ENCODE measurements around the gene ADK. TPM values are rescaled to one million over a fixed set of nuclear protein-coding genes. Genes with fewer than 3 reads are reported as not detected.

The ADK gene
- total RNA-seq, 1 donor = 18.3 TPM

GRCh38 chr10:74231375-74231774, 80.4 kb downstream of the ADK start:
- DNase-seq (ENCODE audit: low read depth in 2 of 3, low spot score in 2 of 3) = no peak

- no peak for DNase-seq (ENCODE audit: low read depth in 2 of 3, low spot score in 2 of 3)
Measured at GRCh38 chr10:74233281-74233680, 82.3 kb downstream of the ADK start.

- DNase-seq (ENCODE audit: low read depth in 2 of 3, low spot score in 2 of 3) = peak in 1 of 3 donors; percentile 21
Measured at GRCh38 chr10:74234569-74234968, 83.5 kb downstream of the ADK start.

GRCh38 chr10:74238031-74238431, 87.0 kb downstream of the ADK start:
- DNase-seq (ENCODE audit: low read depth in 2 of 3, low spot score in 2 of 3) = peak in 2 of 3 donors; percentile 42 to 59

- DNase-seq (ENCODE audit: low read depth in 2 of 3, low spot score in 2 of 3) = no peak
Measured at GRCh38 chr10:74238516-74238915, 87.5 kb downstream of the ADK start.

GRCh38 chr10:74243067-74243466, 92.0 kb downstream of the ADK start:
- no peak for DNase-seq (ENCODE audit: low read depth in 2 of 3, low spot score in 2 of 3)

GRCh38 chr10:74244097-74244685, 93.2 kb downstream of the ADK start:
- DNase-seq (ENCODE audit: low read depth in 2 of 3, low spot score in 2 of 3) = peak in 2 of 3 donors; percentile 39 to 79

GRCh38 chr10:74244807-74245206, 93.8 kb downstream of the ADK start:
- DNase-seq (ENCODE audit: low read depth in 2 of 3, low spot score in 2 of 3) = no peak

- no peak for DNase-seq (ENCODE audit: low read depth in 2 of 3, low spot score in 2 of 3)
Measured at GRCh38 chr10:74246495-74246894, 95.5 kb downstream of the ADK start.

- no peak for DNase-seq (ENCODE audit: low read depth in 2 of 3, low spot score in 2 of 3)
Measured at GRCh38 chr10:74249865-74250264, 98.8 kb downstream of the ADK start.

GRCh38 chr10:74255214-74255613, 104.2 kb downstream of the ADK start:
- DNase-seq (ENCODE audit: low read depth in 2 of 3, low spot score in 2 of 3) = no peak

- peak in 1 of 3 donors; percentile 32 for DNase-seq (ENCODE audit: low read depth in 2 of 3, low spot score in 2 of 3)
Measured at GRCh38 chr10:74255888-74256357, 104.9 kb downstream of the ADK start.

- DNase-seq (ENCODE audit: low read depth in 2 of 3, low spot score in 2 of 3) = no peak
Measured at GRCh38 chr10:74262856-74263255, 111.8 kb downstream of the ADK start.

GRCh38 chr10:74263996-74264395, 113.0 kb downstream of the ADK start:
- DNase-seq (ENCODE audit: low read depth in 2 of 3, low spot score in 2 of 3) = no peak

GRCh38 chr10:74272288-74272687, 121.3 kb downstream of the ADK start:
- DNase-seq (ENCODE audit: low read depth in 2 of 3, low spot score in 2 of 3) = no peak

- DNase-seq (ENCODE audit: low read depth in 2 of 3, low spot score in 2 of 3) = no peak
Measured at GRCh38 chr10:74275755-74276290, 124.8 kb downstream of the ADK start.

GRCh38 chr10:74276416-74276815, 125.4 kb downstream of the ADK start:
- no peak for DNase-seq (ENCODE audit: low read depth in 2 of 3, low spot score in 2 of 3)

GRCh38 chr10:74282151-74282847, 131.3 kb downstream of the ADK start:
- DNase-seq (ENCODE audit: low read depth in 2 of 3, low spot score in 2 of 3) = no peak

- DNase-seq (ENCODE audit: low read depth in 2 of 3, low spot score in 2 of 3) = no peak
Measured at GRCh38 chr10:74282848-74283210, 131.8 kb downstream of the ADK start.

GRCh38 chr10:74289188-74289587, 138.2 kb downstream of the ADK start:
- DNase-seq (ENCODE audit: low read depth in 2 of 3, low spot score in 2 of 3) = no peak

- DNase-seq (ENCODE audit: low read depth in 2 of 3, low spot score in 2 of 3) = peak in 1 of 3 donors; percentile 44
Measured at GRCh38 chr10:74289951-74290350, 138.9 kb downstream of the ADK start.

- DNase-seq (ENCODE audit: low read depth in 2 of 3, low spot score in 2 of 3) = no peak
Measured at GRCh38 chr10:74290708-74291107, 139.7 kb downstream of the ADK start.
